Activated CD4-positive, alpha-beta T cell treated with anti-CD3 and anti-CD28 coated beads for 24 hours (primary cell): ENCODE data around the gene STOX1.
A peak's percentile ranks its signal among the peaks of the same experiment; 100 is the strongest.
"Not testable (repeated sequence)": the region's sequence is repeated elsewhere in the genome, so short reads cannot be mapped to it uniquely, and the experiment has no call there.

Experiments
- DNase-seq, 2 donors: peaks; one replicate each; pipeline ENCODE4 v3.0.0-alpha.2; 2020; ENCODE audit warnings: low read depth in 2 of 2

The STOX1 gene

DNA sequence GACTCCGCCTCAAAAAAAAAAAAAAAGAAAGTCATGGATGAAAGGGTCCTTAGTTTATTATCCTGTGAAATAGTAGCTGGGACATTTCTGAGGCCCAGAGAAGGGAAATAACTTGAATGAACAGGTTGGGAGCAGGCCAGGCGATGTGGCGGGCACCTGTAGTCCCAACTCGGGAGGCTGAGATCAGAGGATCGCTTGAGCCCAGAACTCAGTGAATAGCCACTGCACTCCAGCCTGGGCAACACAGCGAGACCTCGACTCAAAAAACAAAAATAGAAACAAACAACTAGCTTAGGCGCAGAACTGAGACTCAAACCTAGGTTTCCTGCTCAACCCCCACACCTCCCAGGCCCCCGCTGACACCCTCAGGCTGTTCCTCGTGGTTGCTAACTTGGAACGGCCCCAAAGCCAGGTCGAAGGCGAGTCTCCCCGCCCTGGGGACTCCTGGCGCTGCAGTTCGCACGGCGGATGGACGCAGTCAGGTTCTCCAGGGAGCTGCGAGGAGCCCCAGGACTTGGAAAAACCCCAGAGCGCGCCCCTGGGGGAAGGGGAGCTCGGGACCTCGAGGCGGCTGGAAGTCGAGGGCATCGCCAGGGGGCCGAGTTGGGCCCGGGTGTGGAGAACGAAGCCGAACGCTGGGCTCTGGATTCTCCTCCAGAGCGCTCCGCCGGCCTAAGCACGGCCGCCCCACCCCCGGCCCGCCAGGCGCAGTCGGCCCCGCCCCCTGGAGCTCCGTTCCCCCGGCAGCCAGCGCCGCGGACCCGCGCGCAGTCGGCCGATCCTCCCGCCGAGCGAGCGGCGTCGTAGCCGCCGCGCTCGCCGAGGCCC lies at the start of gene STOX1:
Gene STOX1 (plus strand): TSS at position 768 of the 828 bp plus-strand sequence. CDS start 93 bp downstream, outside the sequence.
- DNase-seq: peak; percentile 53 to 62

GRCh38 chr10:68781613-68782574 lies 45.4 kb upstream of the STOX1 start:
- DNase-seq: no peak

- DNase-seq: no peak
Observed at GRCh38 chr10:68784476-68784875, 42.9 kb upstream of the STOX1 start.

GRCh38 chr10:68787813-68788212 lies 39.5 kb upstream of the STOX1 start:
- DNase-seq: no peak

DNA sequence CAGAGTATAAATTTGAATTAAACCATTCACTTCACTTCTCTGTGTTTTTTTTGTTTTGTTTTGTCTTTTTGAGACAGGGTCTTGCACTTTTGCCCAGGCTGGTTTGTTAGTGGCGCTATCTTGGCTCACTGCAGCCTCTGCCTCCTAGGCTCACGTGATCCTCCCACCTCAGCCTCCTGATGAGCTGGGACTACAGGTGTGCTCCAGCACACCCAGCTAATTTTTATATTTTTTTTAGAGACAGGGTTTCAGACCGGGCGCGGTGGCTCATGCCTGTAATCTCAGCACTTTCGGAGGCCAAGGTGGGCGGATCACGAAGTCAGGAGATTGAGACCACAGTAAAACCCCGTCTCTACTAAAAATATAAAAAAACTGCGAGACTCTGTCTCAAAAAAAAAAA lies 36.9 kb upstream of the STOX1 start:
- DNase-seq: no peak

DNA sequence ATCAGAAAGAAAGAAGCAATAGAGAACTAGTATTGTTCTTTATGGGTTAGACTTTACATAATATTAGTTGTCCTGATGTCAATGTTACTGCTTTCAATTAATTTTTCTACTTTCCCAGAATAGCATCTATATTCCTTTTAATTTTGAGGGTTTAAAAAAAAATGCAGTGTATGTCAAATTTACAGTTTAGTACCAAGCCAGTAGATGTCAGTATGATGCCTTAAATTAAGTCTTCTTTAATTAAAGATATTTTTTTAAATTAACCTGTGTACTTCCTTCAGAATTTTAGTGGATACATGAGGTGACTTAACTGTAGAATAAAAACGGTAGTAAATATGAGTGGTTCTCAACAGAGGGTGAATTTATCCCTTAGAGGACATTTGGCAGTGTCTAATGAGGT lies 35.2 kb upstream of the STOX1 start:
- DNase-seq: no peak

GRCh38 chr10:68795886-68796532 lies 31.3 kb upstream of the STOX1 start:
- no peak for DNase-seq

DNA sequence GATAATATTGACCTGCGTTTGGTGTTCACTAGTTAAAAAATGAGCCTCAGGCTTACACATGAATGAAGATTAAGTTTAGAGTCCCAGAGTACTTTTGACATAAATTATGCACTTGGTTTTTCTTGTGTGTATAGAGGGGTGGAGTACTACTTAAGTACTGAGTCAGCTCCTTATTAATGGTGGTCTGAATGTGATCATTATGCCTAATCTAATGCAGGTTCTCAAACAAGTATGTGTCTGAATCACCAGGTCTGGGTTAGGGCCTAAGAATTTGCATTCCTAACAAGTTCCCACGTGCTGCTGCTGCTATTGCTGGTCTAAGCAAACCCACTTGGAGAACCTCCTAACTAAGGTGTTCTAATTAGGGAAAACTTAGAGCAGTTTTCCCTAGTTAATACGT lies 30.7 kb upstream of the STOX1 start:
- DNase-seq: no peak

GRCh38 chr10:68800211-68800610 lies 27.1 kb upstream of the STOX1 start:
- DNase-seq: no peak

DNA sequence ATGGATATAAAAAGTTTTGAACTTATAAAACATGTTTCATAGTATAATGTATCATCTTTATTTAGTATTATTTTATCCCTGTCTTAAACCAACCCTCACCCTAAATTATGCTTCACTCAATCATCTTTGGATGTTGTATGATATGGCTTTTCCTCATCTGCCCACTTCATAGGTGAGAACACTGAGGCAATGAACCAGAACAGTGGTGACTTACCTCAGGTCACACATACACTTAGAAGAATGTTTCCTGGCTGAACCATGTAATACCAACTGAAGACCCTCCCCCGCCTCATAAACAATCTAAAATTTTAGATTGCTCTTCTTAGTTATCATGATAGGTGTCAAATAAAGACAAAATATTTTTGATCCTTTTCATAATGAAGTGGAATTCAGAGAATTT lies 22.6 kb upstream of the STOX1 start:
- no peak for DNase-seq

DNA sequence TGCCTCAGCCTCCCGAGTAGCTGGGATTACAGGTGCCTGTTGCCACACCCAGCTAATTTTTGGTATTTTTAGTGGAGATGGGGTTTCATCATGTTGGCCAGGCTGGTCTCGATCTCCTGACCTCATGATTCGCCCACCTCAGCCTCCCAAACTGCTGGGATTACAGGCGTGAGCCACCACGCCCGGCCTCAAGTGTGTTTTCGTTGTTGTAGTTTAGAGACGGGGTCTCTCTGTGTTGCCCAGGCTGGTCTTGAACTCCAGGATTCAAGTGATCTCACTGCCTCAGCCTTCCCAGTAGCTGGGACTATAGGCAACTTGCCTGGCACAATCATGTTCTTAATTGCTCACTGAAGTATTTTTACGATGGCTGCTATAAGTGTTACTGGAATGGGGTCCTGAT lies 16.5 kb upstream of the STOX1 start:
- DNase-seq: not testable (repeated sequence)

DNA sequence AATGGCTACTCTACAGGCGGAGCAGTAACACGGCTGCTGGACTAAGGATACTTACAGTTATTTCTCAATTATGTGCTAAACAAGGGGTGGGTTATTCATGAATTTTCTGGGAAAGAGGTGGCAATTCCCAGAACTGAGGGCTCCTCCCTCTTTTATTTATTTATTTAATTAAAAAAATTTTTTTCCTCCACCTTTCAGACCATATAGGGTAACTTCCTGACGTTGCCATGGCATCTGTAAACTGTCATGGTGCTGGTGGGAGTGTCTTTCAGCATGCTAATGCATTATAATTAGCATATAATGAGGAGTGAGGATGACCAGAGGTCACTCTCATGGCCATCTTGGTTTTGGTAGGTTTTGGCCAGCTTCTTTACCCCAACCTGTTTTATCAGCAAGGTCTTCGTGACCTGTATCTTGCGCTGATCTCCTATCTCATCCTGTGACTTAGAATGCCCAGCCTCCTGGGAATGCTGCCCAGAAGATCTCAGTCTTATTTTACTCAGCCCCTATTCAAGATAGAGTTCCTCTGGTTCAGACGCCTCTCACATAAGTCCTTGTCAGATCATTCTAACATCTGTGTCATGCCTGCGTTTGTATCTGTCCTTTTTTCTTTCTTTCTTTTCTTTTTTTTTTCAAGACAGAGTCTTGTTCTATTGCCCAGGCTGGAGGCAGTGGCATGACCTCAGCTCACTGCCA lies 15.9 kb upstream of the STOX1 start:
- no peak for DNase-seq

DNA sequence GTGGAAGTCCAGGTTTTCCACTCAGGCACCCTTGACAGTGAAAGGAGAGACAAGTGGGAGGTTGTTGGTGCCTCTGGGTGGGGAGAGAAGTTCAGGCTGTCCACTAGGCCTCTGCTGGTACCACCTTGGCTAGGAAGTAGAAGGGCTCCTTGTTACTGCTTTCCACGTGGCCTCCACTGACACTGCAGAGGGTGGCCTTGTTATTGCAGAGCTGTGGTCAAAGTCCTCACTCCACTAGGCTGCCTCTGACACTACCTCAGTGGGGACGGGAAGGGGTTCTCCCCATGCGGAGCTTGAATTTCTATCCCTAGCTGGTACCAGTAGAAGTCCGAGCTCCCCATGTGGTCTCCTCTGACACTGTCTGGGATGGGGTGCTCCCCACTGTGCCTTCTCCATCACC lies 14.9 kb upstream of the STOX1 start:
- no peak for DNase-seq

DNA sequence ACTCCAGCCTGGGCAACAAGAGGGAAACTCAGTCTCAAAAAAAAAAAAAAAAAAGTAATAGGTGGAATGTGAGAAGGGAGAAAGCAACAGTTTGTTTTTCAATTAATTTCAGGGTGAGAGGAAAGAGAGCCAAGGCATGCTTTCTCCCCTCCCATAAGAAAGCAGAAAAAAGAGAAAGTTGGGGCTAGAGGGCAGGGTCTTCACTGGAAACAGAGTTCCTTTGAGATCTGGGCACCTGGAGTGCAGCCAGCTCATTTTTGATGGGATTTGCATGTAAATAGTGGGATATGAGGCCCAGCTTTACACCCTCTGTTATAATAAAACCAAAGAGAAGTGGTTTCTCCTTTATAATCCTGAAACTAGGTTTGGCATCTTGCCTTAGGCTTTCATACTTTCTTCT lies 13.8 kb upstream of the STOX1 start:
- DNase-seq: no peak

GRCh38 chr10:68816796-68817412 lies 10.4 kb upstream of the STOX1 start:
- no peak for DNase-seq

DNA sequence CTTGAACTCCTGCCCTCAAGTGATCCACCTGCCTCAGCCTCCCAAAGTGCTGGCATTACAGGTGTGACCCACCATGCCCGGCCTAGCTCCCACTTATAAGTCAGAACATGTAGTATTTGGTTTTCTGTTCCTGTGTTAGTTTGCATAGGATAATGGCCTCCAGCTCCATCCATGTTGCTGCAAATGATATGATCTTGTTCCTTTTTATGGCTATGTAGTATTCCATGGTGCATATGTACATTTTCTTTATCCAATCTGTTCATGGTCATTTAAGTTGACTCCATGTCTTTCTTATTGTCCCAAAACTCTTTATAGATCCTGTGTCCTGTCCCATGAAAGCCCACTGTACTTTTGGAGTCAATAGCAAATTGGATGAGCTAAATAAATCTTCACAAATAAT lies 7.0 kb upstream of the STOX1 start:
- DNase-seq: not testable (repeated sequence)

DNA sequence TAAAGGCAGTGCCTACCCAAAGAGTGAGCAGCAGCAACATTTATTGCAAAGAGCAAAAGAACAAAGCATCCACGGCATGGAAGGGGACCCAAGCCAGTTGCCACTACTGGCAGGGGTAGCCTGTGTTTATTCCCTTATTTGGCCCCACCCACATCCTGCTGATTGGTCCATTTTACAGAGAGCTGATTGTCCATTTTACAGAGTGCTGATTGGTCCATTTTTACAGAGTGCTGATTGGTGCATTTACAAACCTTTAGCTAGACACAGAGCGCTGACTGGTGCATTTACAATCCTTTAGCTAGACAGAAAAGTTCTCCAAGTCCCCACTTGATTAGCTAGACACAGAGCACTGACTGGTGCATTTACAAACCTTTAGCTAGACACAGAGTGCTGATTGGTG lies 4.7 kb upstream of the STOX1 start:
- DNase-seq: not testable (repeated sequence)

DNA sequence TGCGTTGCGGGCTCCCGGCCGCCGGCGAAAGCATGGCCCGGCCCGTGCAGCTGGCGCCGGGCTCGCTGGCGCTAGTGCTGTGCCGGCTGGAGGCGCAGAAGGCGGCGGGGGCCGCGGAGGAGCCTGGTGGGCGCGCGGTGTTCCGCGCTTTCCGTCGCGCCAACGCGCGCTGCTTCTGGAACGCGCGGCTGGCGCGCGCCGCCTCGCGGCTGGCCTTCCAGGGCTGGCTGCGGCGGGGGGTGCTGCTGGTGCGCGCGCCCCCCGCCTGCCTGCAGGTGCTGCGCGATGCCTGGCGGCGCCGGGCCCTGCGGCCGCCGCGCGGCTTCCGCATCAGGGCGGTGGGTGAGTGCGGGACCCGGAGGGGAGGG lies 245 bp downstream of the STOX1 start:
- DNase-seq: not testable (repeated sequence)

DNA sequence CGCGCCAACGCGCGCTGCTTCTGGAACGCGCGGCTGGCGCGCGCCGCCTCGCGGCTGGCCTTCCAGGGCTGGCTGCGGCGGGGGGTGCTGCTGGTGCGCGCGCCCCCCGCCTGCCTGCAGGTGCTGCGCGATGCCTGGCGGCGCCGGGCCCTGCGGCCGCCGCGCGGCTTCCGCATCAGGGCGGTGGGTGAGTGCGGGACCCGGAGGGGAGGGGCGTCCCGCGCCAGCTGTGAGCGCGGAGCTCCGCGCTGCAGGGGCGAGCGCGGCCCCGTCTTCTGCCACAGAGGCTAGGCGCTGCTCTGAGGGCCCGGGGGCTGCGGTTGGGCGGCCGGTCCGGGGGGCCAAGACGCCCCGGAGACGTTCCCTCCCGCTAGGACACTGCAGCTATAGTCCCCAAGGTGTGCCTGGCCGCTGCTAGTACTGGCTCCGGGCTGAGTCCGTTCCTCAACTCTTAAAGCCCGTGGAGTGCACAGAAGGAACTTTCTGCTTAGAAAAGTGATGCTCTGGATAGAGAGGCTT lies 811 bp downstream of the STOX1 start:
- DNase-seq: not testable (repeated sequence)

GRCh38 chr10:68828833-68829232 lies 1.5 kb downstream of the STOX1 start:
- no peak for DNase-seq

GRCh38 chr10:68829521-68829920 lies 2.2 kb downstream of the STOX1 start:
- DNase-seq: no peak
